ENCODE measurements around the gene TMC4. TPM values are rescaled to one million over a fixed set of nuclear protein-coding genes. Genes with fewer than 3 reads are reported as not detected.

Gene TMC4
- total and polyA plus RNA-seq, 3 donors from 2014 or later: 0.31 to 4.1 (median 0.43) TPM

- H3K4me1 ChIP-seq: peaks cover 20% of the 10 kb centered on the region
- intact Hi-C loops (cut with DNase I; ENCODE audit: low total_unique reads): no loop called here
These were observed 10.1 kb downstream of the TMC4 start for GRCh38 chr19:54162884-54163283.

DNA sequence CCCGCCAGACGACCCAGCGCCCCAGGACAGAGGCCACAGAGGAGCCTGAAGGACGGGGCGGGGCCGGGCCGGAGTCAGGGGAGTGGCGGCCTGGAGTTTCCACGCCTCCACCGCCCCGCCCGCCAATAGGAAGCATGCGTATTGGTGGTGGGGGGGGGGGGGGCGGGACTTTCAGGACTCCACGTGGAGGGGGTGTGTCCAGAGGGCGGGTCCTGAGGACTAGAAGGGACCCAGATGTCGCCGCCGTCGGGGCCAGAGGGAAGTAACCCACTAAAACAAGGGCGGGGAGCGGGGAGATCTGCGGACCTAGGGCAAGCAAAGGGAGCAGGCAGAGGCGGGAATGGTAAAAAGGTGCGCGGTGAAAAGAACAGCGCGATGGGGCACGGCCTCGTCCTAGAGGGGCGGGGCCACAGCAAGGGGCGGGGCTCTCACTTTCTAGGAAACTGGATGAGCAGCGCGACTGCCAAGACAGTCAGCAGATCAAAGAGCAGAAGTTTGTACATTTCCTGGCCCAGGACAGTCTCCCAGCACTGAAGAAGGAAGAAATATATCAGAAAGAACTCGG lies 10.6 kb downstream of the TMC4 start:
- no peak overlapping the region for H3K27ac ChIP-seq
- intact Hi-C loops (cut with DNase I; ENCODE audit: low total_unique reads): no loop called here
- peak overlapping the region; percentile 21 to 40 for H3K4me3 ChIP-seq
- WGBS, 2 donors: 1 to 2% methylated on average over 21 to 35 of the region's 35 CpGs
- H3K4me1 ChIP-seq: peaks cover 20% of the 10 kb centered on the region
- H3K27me3 ChIP-seq: no peaks in the 10 kb centered on the region
- H3K9me3 ChIP-seq: no peaks in the 10 kb centered on the region
- no peaks in the 10 kb centered on the region for H3K36me3 ChIP-seq (ENCODE audit: low read depth, missing control alignments)
- TF ChIP-seq CTCF (IDR thresholded peaks at IDR 0.05) (no peak), POLR2A (IDR thresholded peaks at IDR 0.05) (no peak)
- DNase-seq: peak; percentile 88

More at GRCh38 chr19:54162884-54163283, 10.1 kb downstream of the TMC4 start:
- WGBS, 2 donors: 46 to 56% methylated on average over 14 of the region's 14 CpGs
- Histone ChIP-seq H3K9me3 (no peaks in the 10 kb centered on the region), H3K4me3 (no peak overlapping the region), H3K27ac (no peak overlapping the region), H3K36me3 (ENCODE audit: low read depth, missing control alignments) (no peaks in the 10 kb centered on the region), H3K27me3 (no peaks in the 10 kb centered on the region)
- TF ChIP-seq CTCF (IDR thresholded peaks at IDR 0.05) (no peak), POLR2A (IDR thresholded peaks at IDR 0.05) (no peak)
- no peak for DNase-seq

GRCh38 chr19:54160854-54161253 lies 12.1 kb downstream of the TMC4 start:
- H3K4me3 ChIP-seq: peak overlapping the region in 1 of 2 donors; percentile 76
- H3K4me1 ChIP-seq: peaks cover 20% of the 10 kb centered on the region
- TF ChIP-seq CTCF (IDR thresholded peaks at IDR 0.05) (no peak), POLR2A (IDR thresholded peaks at IDR 0.05) (no peak)
- no peak for DNase-seq
- no peaks in the 10 kb centered on the region for H3K27me3 ChIP-seq
- 17 to 22% methylated on average over 13 of the region's 13 CpGs for WGBS, 2 donors
- no peaks in the 10 kb centered on the region for H3K9me3 ChIP-seq
- H3K36me3 ChIP-seq (ENCODE audit: low read depth, missing control alignments): no peaks in the 10 kb centered on the region
- peak overlapping the region; percentile 82 to 83 for H3K27ac ChIP-seq
- intact Hi-C loops (cut with DNase I; ENCODE audit: low total_unique reads): no loop called here

- peaks cover 20% of the 10 kb centered on the region for H3K4me1 ChIP-seq
- intact Hi-C loops (cut with DNase I; ENCODE audit: low total_unique reads): no loop called here
- TF ChIP-seq POLR2A (IDR thresholded peaks at IDR 0.05) (no peak), CTCF (IDR thresholded peaks at IDR 0.05) (no peak)
- no peaks in the 10 kb centered on the region for H3K9me3 ChIP-seq
- peak overlapping the region; percentile 82 to 83 for H3K27ac ChIP-seq
- DNase-seq: no peak
- peak overlapping the region; percentile 76 to 78 for H3K4me3 ChIP-seq
- H3K36me3 ChIP-seq (ENCODE audit: low read depth, missing control alignments): no peaks in the 10 kb centered on the region
- H3K27me3 ChIP-seq: no peaks in the 10 kb centered on the region
- 2% methylated on average over 16 to 28 of the region's 28 CpGs for WGBS, 2 donors
These were observed 12.7 kb downstream of the TMC4 start for GRCh38 chr19:54160182-54160811.

Measured in testis (tissue), 3 donors.